Stimulated activated CD4-positive, alpha-beta T cell treated with anti-CD3 and anti-CD28 coated beads, Interleukin-15, amount 100 ng/mL, for 24 hours (primary cell): ENCODE data around the gene MRGPRF.
"Not testable (repeated sequence)": the region's sequence is repeated elsewhere in the genome, so short reads cannot be mapped to it uniquely, and the experiment has no call there.

Experiments
- DNase-seq: peaks from one replicate; pipeline ENCODE4 v3.0.0-alpha.2; 2020

MRGPRF gene

GRCh38 chr11:69002110-69002569 is 10.9 kb downstream of the MRGPRF start:
- no peak for DNase-seq

- no peak for DNase-seq
Measured at GRCh38 chr11:69001243-69002081, 11.6 kb downstream of the MRGPRF start.

DNA sequence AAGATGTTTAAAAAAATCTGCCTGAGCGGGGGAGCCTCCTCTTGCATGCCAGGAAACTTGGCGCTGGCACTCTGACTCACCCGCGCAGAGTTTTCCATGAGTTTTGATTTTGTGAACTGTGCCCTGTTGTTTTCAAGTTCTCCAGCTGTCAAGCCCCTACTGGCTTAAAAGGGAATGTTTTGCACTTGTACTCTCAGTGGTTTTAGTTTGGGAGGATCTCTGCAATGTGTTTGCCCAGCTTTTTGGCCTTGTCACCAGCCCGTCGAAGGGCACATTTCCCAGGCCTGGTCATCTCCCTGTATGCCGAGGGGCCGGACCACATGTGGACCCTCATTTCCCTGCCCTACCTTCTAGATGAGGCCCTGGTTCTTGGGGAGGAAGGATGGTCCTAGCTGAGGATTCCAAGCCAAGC is 12.2 kb downstream of the MRGPRF start:
- no peak for DNase-seq

GRCh38 chr11:69000391-69000790 is 12.7 kb downstream of the MRGPRF start:
- DNase-seq: no peak

DNA sequence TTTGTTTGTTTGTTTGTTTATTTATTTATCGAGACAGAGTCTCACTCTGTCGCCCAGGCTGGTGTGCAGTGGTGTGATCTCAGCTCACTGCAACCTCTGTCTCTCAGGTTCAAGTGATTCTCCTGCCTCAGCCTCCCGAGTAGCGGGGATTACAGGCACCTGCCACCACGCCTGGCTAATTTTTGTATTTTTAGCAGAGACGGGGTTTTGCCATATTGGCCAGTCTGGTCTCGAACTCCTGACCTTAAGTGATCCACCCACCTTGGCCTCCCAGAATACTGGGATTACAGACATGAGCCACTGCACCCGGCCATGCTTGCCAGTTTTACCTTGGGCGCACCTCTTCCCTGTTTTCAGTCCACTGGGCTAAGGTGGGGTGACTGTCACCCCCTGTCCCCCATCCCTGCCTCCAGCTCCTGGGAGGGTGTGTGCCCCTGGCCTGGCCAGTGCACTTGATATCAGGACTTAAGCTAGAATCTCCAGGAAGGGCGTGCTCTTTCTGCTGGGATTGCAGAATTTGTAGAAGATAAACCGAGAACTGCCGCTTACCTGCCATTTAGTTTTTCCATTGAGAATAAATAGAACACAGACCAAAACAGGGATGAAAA is 13.2 kb downstream of the MRGPRF start:
- DNase-seq: not testable (repeated sequence)

DNA sequence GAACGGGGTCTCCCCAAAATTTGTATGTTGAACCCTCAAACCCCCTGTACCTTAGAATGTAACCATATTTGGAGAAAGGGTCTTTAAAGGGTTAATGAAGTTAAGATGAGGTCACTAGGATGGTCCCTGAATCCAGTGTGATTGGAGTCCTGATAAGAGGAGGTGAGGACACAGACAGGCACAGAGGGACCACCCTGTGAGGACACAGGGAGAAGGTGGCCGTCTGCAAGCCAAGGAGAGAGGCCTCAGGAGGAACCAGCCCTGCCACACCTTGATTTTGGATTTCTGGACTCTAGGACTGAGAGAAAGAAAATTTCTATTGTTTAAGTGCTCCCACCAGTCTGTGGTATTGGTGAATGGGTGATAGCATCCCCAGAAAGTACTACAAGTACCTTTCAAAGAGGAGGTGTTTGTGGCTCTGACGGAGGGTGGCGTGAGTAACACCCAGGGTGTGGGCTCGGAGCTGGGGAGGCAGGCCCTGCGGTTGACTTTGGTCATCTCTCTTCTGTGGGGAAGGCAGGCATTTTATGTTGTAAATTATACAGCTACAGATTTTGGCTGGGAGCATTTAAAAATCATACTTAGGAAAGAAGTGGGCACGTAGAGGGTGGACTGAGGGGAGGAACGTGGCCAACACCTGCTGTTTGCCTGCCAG is 13.8 kb downstream of the MRGPRF start:
- no peak for DNase-seq

GRCh38 chr11:68998390-68998911 is 14.6 kb downstream of the MRGPRF start:
- DNase-seq: no peak

- no peak for DNase-seq
Measured at GRCh38 chr11:68997995-68998348, 15.1 kb downstream of the MRGPRF start.

- DNase-seq: no peak
Measured at GRCh38 chr11:68997124-68997994, 15.7 kb downstream of the MRGPRF start.

- DNase-seq: no peak
Measured at GRCh38 chr11:68996376-68997123, 16.5 kb downstream of the MRGPRF start.

DNA sequence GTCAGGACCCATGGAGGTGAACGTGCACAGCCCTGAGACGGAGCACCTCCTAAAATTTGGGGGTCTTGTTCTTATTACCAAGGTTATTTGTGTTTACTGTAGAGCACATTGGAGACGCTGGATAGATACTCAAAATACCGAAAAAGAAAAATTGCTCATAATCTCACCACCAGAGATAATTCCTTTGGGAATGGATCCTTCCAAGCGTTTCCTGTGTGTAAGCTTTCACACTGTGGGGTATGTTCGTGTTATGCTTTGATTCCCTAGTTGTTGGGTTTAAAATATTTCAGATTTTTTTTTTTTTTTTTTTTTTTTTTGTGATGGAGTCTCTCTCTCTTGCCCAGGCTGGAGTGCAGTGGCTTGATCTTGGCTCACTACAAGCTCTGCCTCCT is 18.2 kb downstream of the MRGPRF start:
- no peak for DNase-seq

- no peak for DNase-seq
Measured at GRCh38 chr11:68994161-68994893, 18.7 kb downstream of the MRGPRF start.

- no peak for DNase-seq
Measured at GRCh38 chr11:68993546-68993945, 19.5 kb downstream of the MRGPRF start.

- DNase-seq: no peak
Measured at GRCh38 chr11:68992743-68993255, 20.2 kb downstream of the MRGPRF start.

DNA sequence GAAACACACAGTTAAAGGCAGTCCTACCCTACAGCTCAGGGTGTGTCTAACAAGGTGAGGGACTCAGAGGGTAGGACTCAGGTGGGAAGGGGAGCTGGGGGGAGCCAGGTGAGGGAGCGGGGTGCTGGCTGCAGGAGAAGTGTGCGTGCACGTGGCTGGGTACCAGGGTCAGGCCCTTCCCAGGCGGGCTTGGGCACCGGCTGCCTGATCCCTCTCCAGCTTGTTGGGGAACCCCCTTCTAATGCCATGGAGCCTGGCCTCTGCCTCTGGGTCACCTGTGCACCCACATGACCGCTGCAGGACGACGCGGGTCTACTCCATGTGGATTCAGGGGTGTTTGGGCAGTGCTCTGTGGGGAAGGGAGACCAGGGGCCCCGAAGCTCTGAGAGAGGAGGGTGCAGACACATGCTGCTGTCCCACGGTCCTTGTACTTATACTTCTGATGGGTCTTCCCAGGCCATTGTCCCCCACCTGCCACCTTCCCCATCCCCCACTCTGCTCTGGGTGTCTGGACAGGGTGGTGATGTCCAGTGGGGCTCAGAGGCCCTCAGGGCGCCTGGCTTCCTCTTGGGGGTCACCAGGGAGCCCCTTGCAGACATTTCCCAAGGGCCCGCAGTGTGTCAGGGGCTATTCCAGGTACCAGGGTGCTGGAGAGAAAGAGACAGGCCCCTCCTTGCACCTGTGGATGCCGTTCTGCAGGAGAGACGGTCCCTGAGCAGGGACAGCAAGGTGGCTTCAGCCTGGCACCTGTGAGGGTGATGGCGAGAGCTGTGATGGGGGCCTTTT is 21.9 kb downstream of the MRGPRF start:
- no peak for DNase-seq

DNA sequence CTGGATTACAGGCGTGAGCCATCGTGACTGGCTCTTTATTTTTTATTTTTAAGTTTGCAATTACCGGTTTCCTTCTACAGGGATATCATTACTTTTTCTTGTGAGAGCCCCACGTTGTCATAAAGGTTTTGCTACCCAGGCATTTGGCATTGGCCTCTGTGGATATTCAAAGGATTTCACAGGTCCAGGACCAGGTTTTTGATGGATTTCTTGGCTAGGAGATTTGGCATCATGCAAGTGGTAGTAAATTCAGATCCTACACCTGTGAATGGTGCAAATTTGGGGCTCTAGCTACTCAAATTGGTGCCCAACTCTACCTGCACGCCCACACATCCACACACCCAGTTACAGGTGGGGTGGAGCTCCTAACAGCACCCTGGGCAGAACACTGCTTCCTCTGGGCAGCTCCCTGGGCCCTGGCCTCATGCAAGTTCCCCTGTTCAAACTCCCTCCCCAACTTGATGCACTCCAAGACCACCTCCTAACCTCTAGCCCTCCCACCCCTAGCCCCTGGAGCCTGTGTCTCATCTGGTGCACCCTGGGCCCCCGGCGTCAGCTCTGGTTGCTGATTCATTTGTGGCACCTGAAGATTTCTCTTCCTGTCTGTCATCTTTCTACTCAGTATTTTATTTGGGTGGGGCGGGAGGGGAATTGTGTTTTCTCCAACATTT is 23.0 kb downstream of the MRGPRF start:
- no peak for DNase-seq

- DNase-seq: no peak
Measured at GRCh38 chr11:68988491-68988890, 24.6 kb downstream of the MRGPRF start.

GRCh38 chr11:68987211-68987610 is 25.8 kb downstream of the MRGPRF start:
- DNase-seq: no peak

- no peak for DNase-seq
Measured at GRCh38 chr11:68983801-68984200, 29.2 kb downstream of the MRGPRF start.

DNA sequence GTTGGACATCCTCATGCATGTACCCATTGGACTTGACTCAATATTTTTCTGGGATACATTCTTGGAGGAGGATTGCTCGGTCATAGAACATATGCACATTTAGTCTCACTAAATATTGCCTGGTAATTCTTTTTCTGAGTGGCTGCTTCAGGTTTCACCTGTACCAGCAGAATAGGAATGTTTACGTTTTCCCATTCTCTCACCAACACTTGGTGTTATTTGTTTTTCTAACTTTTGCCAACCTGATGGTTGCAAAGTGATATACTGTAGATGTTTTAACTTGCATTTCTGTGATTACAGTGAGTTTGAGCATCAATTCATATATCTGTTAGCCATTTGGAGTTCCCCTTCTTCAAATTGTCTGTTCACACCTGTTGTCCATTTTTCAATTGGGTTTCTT is 30.9 kb downstream of the MRGPRF start:
- no peak for DNase-seq
